Stomach (tissue), 9 donors: ENCODE measurements around the gene CLSTN2. TPM values are rescaled to one million over a fixed set of nuclear protein-coding genes. Genes with fewer than 3 reads are reported as not detected.

ENCODE experiments used
- DNase-seq, 2 donors: peaks; one replicate each; pipeline versions ENCODE4 v3.0.0 to v3.0.0-alpha.2; 2013 to 2019
- H3K27ac ChIP-seq, 5 donors: fragments of 200-600 bp in 4 of 5; sonication (generic) in 4 of 5; one replicate each; pipeline ENCODE4 v1.5.1; 2013 to 2019; ENCODE audit warnings: mild to moderate bottlenecking in 1 of 5, moderate library complexity in 1 of 5
- H3K27me3 ChIP-seq, 3 donors: fragments of 200-600 bp; sonication (generic); one replicate each; pipeline ENCODE4 v1.5.1; 2017 to 2019; ENCODE audit warnings: mixed run types in 1 of 3
- H3K36me3 ChIP-seq, 4 donors: fragments of 200-600 bp; sonication (generic); 1 replicate in 3 of 4; 2 replicates in 1 of 4; pipeline ENCODE4 v1.5.1; 2016 to 2019
- H3K4me1 ChIP-seq, 4 donors: fragments of 200-600 bp; sonication (generic); one replicate each; pipeline ENCODE4 v1.5.1; 2016 to 2019
- H3K4me3 ChIP-seq, 4 donors: fragments of 200-600 bp; sonication (generic) in 3 of 4; one replicate each; pipeline ENCODE4 v1.5.1; 2016 to 2019; ENCODE audit warnings: mild to moderate bottlenecking in 1 of 4
- H3K9me3 ChIP-seq, 4 donors: fragments of 200-600 bp; sonication (generic); one replicate each; pipeline ENCODE4 v1.5.1; 2016 to 2019
- EP300 ChIP-seq: sonication (generic); formaldehyde crosslinking; IDR thresholded peaks from one replicate; pipeline ENCODE4 v1.6.1; 2017; ENCODE audit warnings: antibody characterized with exemption
- POLR2A ChIP-seq, 4 donors: fragments of 450-650 bp; IDR thresholded peaks; one replicate each; pipeline ENCODE4 v1.6.1; 2016; ENCODE audit warnings: antibody characterized with exemption in 4 of 4, control low read depth in 2 of 4, mild to moderate bottlenecking in 1 of 4, moderate library complexity in 1 of 4
- POLR2AphosphoS5 ChIP-seq, 3 donors: sonication (generic); formaldehyde crosslinking; IDR thresholded peaks; one replicate each; pipeline ENCODE4 v1.6.1; 2016; ENCODE audit warnings: antibody characterized with exemption in 3 of 3
- WGBS, 5 donors: extraction: QIAGEN DNeasy Blood & Tissue Kit in 3 of 5; methylation state at CpG; one replicate each; pipeline versions ENCODE4 v1.1.5 to v1.1.7; 2013 to 2018; 5-methylcytosine and 5-hydroxymethylcytosine counted together
- intact Hi-C: fragments of 100-400 bp; cut with DNase I; formaldehyde crosslinking; loops from one replicate; pipeline ENCODE4 v1.15.1; 2023; ENCODE audit warnings: low total_unique reads
- polyA plus RNA-seq, 3 donors: library from polyadenylated mRNA; stranded (reverse); fragments of 200-250 nt; gene quantifications; one replicate each; pipeline ENCODE4 v1.2.3, GENCODE V29; 2013
- total RNA-seq, 5 donors: library from RNA; depleted of rRNA; stranded (reverse); fragments of >200 nt; gene quantifications; one replicate each; pipeline versions ENCODE4 v1.1.0 to v1.2.3, GENCODE V29; 2014 to 2016
- TF ChIP-seq, protein P1 (sequence below), 7 experiments: fragments of 450-650 bp in 4 of 7; fragments of 200-600 bp in 3 of 7; sonication (generic) in 3 of 7; IDR thresholded peaks; one replicate each; pipeline ENCODE4 v1.5.1; 2016 to 2019; ENCODE audit warnings: antibody characterized with exemption in 7 of 7, control low read depth in 2 of 7, mild to moderate bottlenecking in 1 of 7
- donor health status: healthy with polysubstance abuse.
- donor health status: Bipolar disorder and iron deficiency.
- donor health status: healthy.

Gene CLSTN2
- total and polyA plus RNA-seq, 8 donors, result 0.10 to 5.4 (median 1.7) TPM

DNA sequence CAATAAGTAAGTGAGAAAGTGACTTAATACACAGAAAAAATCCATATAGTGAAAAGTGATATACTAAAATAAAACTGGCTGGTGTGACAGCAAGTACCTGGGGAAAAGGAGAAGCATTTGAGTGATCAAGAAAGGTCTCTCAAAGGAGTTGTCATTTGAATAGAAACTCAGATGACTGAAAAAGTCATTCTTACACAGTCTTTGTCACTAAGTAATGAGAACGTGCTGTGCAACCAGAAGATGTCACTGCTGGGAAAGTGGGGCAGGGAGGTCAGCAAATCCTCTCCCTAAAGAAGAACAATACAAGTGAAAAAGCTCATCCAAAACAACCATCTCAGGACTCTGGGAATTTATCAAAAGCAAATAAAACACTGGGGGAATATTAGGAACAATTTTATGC is 425.3 kb downstream of the CLSTN2 start:
- DNase-seq, result no peak
- Histone ChIP-seq H3K4me1 (no peaks in the 10 kb centered on the region), H3K4me3 (no peak overlapping the region), H3K27ac (no peak overlapping the region), H3K9me3 (no peaks in the 10 kb centered on the region), H3K27me3 (no peaks in the 10 kb centered on the region), H3K36me3 (no peaks in the 10 kb centered on the region)
- WGBS, 5 donors, result 26 to 56% (median 34%) methylated on average over 1 of the region's 1 CpG
- intact Hi-C loops, result no loop called here
- TF ChIP-seq EP300, result no peak
- TF ChIP-seq, protein P1, sequence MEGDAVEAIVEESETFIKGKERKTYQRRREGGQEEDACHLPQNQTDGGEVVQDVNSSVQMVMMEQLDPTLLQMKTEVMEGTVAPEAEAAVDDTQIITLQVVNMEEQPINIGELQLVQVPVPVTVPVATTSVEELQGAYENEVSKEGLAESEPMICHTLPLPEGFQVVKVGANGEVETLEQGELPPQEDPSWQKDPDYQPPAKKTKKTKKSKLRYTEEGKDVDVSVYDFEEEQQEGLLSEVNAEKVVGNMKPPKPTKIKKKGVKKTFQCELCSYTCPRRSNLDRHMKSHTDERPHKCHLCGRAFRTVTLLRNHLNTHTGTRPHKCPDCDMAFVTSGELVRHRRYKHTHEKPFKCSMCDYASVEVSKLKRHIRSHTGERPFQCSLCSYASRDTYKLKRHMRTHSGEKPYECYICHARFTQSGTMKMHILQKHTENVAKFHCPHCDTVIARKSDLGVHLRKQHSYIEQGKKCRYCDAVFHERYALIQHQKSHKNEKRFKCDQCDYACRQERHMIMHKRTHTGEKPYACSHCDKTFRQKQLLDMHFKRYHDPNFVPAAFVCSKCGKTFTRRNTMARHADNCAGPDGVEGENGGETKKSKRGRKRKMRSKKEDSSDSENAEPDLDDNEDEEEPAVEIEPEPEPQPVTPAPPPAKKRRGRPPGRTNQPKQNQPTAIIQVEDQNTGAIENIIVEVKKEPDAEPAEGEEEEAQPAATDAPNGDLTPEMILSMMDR (IDR thresholded peaks at IDR 0.05), result no peak
- TF ChIP-seq POLR2A (IDR thresholded peaks at IDR 0.05), result no peak
- TF ChIP-seq POLR2AphosphoS5 (IDR thresholded peaks at IDR 0.05), result no peak

DNA sequence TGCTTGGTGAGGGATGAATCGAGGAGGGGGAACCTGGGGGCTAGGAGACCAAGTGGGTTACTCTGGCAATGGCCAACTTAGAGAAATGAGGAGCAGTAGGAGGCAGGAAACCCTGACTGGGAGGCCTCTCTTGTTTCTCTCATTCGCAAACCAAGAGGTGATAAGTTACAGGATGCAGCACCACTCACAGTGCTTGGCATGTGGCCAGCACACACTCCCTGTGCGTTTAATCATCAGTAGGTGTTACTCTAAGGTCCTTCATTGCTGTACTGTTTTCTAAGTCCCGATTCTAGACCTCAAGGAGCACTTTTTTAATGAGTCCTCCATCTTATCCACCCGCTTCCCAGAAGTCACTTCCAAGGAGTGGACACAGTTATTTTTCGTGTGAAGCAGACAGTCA is 428.8 kb downstream of the CLSTN2 start:
- intact Hi-C loops, result no loop called here
- peak; percentile 46 to 58 for DNase-seq
- Histone ChIP-seq H3K4me1 (no peaks in the 10 kb centered on the region), H3K27ac (no peak overlapping the region), H3K9me3 (no peaks in the 10 kb centered on the region), H3K36me3 (no peaks in the 10 kb centered on the region), H3K27me3 (no peaks in the 10 kb centered on the region), H3K4me3 (no peak overlapping the region)
- TF ChIP-seq EP300, result no peak
- TF ChIP-seq POLR2A (IDR thresholded peaks at IDR 0.05), result no peak
- no peak for TF ChIP-seq POLR2AphosphoS5 (IDR thresholded peaks at IDR 0.05)
- TF ChIP-seq, protein P1 (IDR thresholded peaks at IDR 0.05), result no peak
- 47 to 59% (median 54%) methylated on average over 6 of the region's 6 CpGs for WGBS, 5 donors

DNA sequence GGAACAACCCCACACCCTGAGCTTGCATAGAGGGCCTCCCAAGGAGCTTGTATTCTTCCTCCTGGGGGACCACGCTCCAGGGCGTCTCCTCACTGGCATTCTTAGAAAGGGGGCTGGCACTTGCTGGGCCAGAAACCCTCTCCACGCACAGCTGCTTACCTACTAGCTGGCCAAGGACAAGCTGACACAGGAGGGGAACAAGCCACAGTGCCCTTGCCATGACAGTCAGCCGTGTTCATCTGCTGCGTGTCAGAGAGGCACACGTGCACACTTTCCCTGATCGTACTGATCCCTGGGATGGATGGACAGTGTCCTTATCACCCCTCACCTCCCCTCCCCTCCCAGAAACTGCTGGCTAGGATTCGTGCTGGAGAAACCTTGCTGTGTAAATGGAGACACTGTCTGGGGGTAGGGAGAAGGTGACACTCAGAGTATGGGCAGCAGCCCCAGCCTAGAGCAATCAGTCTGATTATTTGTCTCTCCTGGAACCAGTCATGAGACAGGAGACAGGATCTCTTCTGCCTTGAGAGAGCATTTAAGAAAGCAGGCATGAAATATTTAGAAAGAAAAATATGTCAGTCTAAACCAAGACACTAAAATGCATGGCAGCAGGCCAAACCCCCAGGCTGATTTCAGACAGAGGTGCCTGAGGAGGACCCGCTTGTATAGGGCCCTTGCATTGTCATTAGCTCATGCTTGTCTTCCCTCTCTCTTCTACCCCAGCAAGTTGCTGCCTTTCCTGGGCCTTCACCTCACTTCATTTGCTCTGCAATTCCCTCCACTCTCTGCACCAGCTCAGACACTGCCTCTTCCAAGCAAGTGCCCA is 431.1 kb downstream of the CLSTN2 start:
- Histone ChIP-seq H3K4me3 (no peak overlapping the region), H3K9me3 (no peaks in the 10 kb centered on the region), H3K36me3 (no peaks in the 10 kb centered on the region), H3K27me3 (no peaks in the 10 kb centered on the region), H3K27ac (no peak overlapping the region), H3K4me1 (no peaks in the 10 kb centered on the region)
- DNase-seq, result no peak
- intact Hi-C loops, result no loop called here
- TF ChIP-seq POLR2A (IDR thresholded peaks at IDR 0.05) (no peak), POLR2AphosphoS5 (IDR thresholded peaks at IDR 0.05) (no peak), EP300 (no peak)
- TF ChIP-seq, protein P1 (IDR thresholded peaks at IDR 0.05), result no peak
- 69 to 77% (median 75%) methylated on average over 9 of the region's 9 CpGs for WGBS, 5 donors

DNA sequence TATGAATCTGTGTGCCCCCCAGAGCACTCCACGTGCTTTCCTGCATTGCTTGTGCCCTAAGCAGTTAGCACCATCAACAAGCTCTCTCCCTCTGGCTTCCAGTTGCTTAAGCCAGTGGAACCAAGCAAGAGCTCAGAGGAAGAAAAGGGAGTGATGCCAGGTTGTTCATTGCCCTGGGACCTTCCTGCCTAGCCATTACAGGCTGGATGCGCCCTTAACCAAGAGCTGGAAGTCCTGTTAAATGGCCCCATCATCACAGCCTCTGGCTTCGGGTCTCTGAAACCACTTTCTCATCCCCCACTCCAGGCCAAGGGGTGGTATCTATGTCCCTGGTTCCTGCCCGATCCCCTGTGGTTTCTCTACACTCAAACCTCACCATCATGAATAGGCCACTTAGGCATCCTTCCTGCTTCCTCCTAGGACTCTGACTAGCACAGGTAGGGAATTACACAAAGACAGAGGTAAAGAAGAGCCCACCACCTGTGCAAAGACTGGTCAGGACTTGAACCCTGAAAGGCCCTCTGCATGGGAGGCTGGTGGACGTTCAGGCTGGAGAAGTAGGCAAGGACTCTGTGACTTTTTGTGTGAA is 433.3 kb downstream of the CLSTN2 start:
- Histone ChIP-seq H3K4me1 (no peaks in the 10 kb centered on the region), H3K4me3 (no peak overlapping the region), H3K27ac (no peak overlapping the region), H3K9me3 (no peaks in the 10 kb centered on the region), H3K36me3 (no peaks in the 10 kb centered on the region), H3K27me3 (no peaks in the 10 kb centered on the region)
- no peak for DNase-seq
- WGBS, 5 donors, result 74 to 84% (median 80%) methylated on average over 5 of the region's 5 CpGs
- TF ChIP-seq POLR2A (IDR thresholded peaks at IDR 0.05) (no peak), POLR2AphosphoS5 (IDR thresholded peaks at IDR 0.05) (no peak), EP300 (no peak)
- TF ChIP-seq, protein P1 (IDR thresholded peaks at IDR 0.05), result no peak
- intact Hi-C loops, result no loop called here
